ENCODE data around the gene DNAH17.

Gene DNAH17

GRCh38 chr17:78577296-78577695, at the start of gene DNAH17:
Gene DNAH17, minus strand, starts transcription at chr17:78577396. Its CDS starts 2,339 bp downstream, at chr17:78575057.
- DNase-seq (ENCODE audit: low read depth in 3 of 3), result no peak

- DNase-seq (ENCODE audit: low read depth in 3 of 3), result no peak
These were observed 47.3 kb upstream of the DNAH17 start for GRCh38 chr17:78624324-78625151.

GRCh38 chr17:78623541-78623940, 46.3 kb upstream of the DNAH17 start:
- DNase-seq (ENCODE audit: low read depth in 3 of 3), result no peak

- DNase-seq (ENCODE audit: low read depth in 3 of 3), result no peak
These were observed 45.5 kb upstream of the DNAH17 start for GRCh38 chr17:78622491-78623265.

GRCh38 chr17:78621720-78622490, 44.7 kb upstream of the DNAH17 start:
- no peak for DNase-seq (ENCODE audit: low read depth in 3 of 3)

DNA sequence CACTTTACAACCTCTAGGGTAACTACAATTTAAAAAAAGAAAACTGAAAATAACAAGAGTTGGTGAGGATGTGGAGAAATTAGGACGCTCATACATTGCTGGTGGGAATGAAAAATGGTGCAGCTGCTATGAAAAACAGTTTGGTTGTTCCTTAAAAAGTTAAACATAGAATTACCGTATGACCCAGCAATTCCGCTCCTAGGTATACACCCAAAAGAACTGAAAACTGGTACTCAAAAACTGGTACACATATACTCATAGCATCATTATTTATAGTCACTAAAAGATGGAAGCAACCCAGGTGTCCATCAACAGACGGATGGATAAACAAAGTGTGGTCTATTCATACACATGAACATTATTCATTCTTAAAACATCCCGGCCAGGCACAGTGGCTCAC, 42.9 kb upstream of the DNAH17 start:
- DNase-seq (ENCODE audit: low read depth in 3 of 3), result no peak

GRCh38 chr17:78619334-78619733, 42.1 kb upstream of the DNAH17 start:
- DNase-seq (ENCODE audit: low read depth in 3 of 3), result no peak

- no peak for DNase-seq (ENCODE audit: low read depth in 3 of 3)
These were observed 41.3 kb upstream of the DNAH17 start for GRCh38 chr17:78618264-78619066.

GRCh38 chr17:78617511-78618061, 40.4 kb upstream of the DNAH17 start:
- DNase-seq (ENCODE audit: low read depth in 3 of 3), result no peak

DNA sequence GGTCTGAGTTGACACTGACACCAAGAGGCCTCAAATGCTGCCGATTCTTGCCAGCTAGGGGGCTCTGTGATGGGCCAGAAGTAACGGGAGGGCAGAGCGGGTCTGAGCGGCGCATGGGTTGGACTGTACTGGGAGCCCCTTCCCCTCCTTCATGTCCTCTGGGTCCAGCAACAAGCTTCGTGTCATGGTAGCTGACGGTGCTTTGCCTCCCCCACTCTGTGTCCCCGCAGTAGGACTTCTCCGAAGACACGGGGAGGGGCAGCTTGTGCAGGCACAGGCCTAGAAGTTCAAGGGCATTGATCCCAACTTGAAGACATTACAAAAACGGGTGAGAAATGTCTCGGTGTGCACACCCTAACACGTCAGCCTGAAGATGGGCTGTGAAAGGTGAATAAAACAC, 39.8 kb upstream of the DNAH17 start:
- no peak for DNase-seq (ENCODE audit: low read depth in 3 of 3)

- DNase-seq (ENCODE audit: low read depth in 3 of 3), result no peak
These were observed 38.4 kb upstream of the DNAH17 start for GRCh38 chr17:78615631-78616030.

- DNase-seq (ENCODE audit: low read depth in 3 of 3), result no peak
These were observed 36.2 kb upstream of the DNAH17 start for GRCh38 chr17:78613416-78613815.

DNA sequence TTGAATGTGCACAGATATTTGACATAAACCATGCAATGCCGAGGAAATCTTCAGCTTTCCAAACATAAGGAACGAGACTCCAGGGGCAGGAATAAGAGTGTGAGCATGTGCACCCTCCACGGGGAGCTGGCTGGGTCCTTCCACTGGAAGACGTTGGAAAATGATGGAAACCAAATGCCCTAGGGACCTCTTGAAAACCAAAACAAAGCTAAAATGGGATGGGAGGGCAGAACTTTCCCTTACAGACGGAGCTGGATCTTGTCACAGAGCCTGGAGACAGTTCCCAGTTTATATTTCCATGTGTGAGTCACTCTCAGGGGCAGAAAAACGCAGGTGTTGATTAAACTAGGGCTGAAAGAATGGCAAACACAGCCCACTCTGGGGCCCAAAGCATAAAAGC, 34.4 kb upstream of the DNAH17 start:
- DNase-seq (ENCODE audit: low read depth in 3 of 3), result no peak

GRCh38 chr17:78610951-78611511, 33.8 kb upstream of the DNAH17 start:
- no peak for DNase-seq (ENCODE audit: low read depth in 3 of 3)

DNA sequence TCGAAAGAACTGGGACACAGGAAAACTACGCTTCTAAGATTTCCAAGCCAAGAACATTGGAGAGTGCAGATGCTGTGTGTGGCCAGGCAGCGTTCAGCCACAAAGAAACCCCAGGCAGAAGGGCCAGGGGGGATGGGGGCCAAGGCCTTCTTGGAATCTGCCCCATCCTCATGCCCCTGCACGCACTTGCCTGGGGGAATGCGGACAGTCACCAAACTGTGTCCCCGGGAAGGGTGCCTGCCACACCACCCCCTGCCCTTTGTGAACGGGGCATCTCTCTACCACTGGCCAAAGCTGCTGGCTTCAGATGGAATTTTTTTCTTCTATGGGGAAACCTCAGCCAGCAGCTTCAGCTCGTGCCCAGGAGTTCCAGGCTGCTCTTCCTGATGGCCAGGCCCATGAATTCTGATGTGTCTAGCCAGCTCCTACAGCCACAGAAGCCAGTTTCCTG, 32.0 kb upstream of the DNAH17 start:
- no peak for DNase-seq (ENCODE audit: low read depth in 3 of 3)

GRCh38 chr17:78608804-78609186, 31.6 kb upstream of the DNAH17 start:
- DNase-seq (ENCODE audit: low read depth in 3 of 3), result no peak

DNA sequence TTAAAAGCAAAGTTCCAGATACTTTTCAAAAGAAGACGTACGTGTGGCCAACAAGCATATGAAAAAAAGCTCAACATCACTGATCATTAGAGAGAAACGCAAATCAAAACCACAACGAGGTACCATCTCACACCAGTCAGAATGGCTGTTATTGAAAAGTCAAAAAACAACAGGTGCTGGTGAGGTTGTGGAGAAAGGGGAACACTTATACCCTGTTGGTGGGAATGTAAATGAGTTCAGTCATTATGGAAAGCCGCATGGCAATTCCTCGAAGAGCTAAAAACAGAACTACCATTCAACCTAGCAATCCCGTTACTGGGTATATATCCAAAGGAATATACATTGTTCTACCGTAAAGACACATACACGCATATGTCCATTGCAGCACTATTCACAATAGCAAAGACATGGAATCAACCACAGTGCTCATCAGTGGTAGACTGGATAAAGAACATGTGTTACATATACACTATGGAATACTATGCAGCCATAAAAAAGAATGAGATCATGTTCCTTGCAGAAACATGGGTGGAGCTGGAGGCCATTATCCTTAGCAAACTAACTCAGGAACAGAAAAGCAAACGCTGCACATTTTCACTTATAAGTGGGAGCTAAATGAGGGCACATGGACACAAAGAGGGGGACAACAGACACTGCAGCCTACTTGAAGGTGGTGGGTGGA, 31.1 kb upstream of the DNAH17 start:
- DNase-seq (ENCODE audit: low read depth in 3 of 3), result no peak

DNA sequence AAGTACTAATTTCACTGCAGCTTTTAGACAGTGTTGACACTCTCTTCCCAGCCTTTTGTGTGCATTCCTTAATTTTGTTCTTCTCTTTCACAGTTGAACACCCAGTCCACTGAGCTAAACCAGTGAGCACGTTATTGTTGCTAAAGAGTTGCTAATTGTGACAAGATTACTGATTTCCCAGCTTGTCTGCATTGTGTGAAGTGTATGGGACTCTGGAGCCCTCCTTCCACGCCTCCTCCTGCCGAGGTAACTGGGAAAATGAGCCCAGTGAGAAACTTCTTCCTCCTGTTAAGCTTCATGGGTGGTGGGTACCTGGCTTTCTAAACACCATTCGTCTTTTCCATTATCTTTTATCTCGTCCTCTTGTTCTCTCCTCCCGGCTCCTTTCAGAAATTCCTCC, 29.8 kb upstream of the DNAH17 start:
- no peak for DNase-seq (ENCODE audit: low read depth in 3 of 3)

GRCh38 chr17:78605886-78606285, 28.7 kb upstream of the DNAH17 start:
- DNase-seq (ENCODE audit: low read depth in 3 of 3), result no peak

DNA sequence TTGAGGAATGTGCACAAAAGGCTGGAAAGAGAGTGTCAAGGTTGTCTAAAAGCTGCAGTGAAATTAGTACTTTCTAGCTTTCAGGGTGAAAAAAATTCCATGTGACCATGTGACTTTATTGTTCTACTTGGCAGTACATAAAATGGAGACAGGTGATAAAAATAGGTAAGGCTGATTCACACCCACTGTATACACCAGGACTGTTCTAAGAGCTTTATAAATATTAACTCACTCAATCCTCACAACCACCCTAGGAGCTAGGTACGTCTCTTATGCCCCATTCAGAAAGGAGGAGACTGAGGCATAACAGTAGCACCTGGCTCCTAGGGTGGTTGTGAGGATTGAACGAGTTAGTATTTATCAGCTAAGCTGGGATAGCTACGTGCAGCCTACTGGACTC, 28.2 kb upstream of the DNAH17 start:
- no peak for DNase-seq (ENCODE audit: low read depth in 3 of 3)
